K562 (cell line): ENCODE data around the gene ZDHHC8. TPM values are rescaled to one million over a fixed set of nuclear protein-coding genes. Genes with fewer than 3 reads are reported as not detected.
A peak's percentile ranks its signal among the peaks of the same experiment; 100 is the strongest.

Experiments used
- CBFB ChIP-seq: sonication (generic); formaldehyde crosslinking; IDR thresholded peaks from 2 replicates; pipeline ENCODE4 v1.4.0; 2020; ENCODE audit warnings: mild to moderate bottlenecking, missing genetic modification reagents
- CEBPG ChIP-seq, 3 experiments: fragments of 200-800 bp in 1 of 3; sonication (Bioruptor generic) in 1 of 3; sonication (generic) in 1 of 3; formaldehyde crosslinking in 1 of 3; IDR thresholded peaks in 2 of 3; conservative IDR thresholded peaks in 1 of 3; 2 replicates each; pipeline versions ENCODE4 v1.6.1 to v1.8.0; 2016 to 2022; ENCODE audit warnings: missing compliant biosample characterization in 2 of 3, missing genetic modification characterization in 2 of 3, mild to moderate bottlenecking in 1 of 3, missing genetic modification reagents in 1 of 3
- COPS2 ChIP-seq: fragments of 450-650 bp; conservative IDR thresholded peaks from 2 replicates; pipeline ENCODE4 v1.6.1; 2016; ENCODE audit warnings: mild to moderate bottlenecking, moderate library complexity
- FUS ChIP-seq: fragments of 200-400 bp; formaldehyde crosslinking; optimal IDR thresholded peaks from 2 replicates; pipeline ENCODE3; 2017; ENCODE audit warnings: low read depth, low read length
- MCM3 ChIP-seq: fragments of 450-650 bp; IDR thresholded peaks from 2 replicates; pipeline ENCODE4 v1.6.1; 2016
- PHB2 ChIP-seq: fragments of 450-650 bp; IDR thresholded peaks from 2 replicates; pipeline ENCODE4 v1.6.1; 2017; ENCODE audit warnings: low read depth
- SREBF2 ChIP-seq: sonication (generic); formaldehyde crosslinking; IDR thresholded peaks from 2 replicates; pipeline ENCODE4 v1.4.0; 2020; ENCODE audit warnings: mild to moderate bottlenecking, missing genetic modification reagents
- ZBTB8A ChIP-seq: fragments of 450-650 bp; IDR thresholded peaks from 2 replicates; pipeline ENCODE4 v1.6.1; 2018; ENCODE audit warnings: mild to moderate bottlenecking, moderate library complexity; ENCODE audit not compliant: partially characterized antibody
- polyA plus RNA-seq, 8 experiments: library from polyadenylated mRNA; depleted of rRNA in 4 of 8; stranded (reverse) in 5 of 8; unstranded in 3 of 8; fragments of >200 nt; fragmentation: Nextera tagmentation in 2 of 8; fragmentation: Illumina TruSeq in 1 of 8; extraction: Ambion mirVana in 2 of 8; extraction: Trizol in 1 of 8; gene quantifications; 2 replicates each; pipeline versions ENCODE4 v1.2.1 to v1.2.3, GENCODE V29; 2011 to 2014; ENCODE audit warnings: inconsistent platforms in 1 of 8, missing spikeins in 1 of 8
- total RNA-seq, 7 experiments: library from RNA; depleted of rRNA in 6 of 7; stranded (reverse); fragments of >200 nt in 6 of 7; fragmentation: Illumina TruSeq in 2 of 7; extraction: Trizol in 2 of 7; gene quantifications; 2 replicates each; pipeline versions ENCODE4 v1.2.1 to v1.2.3, GENCODE V29; 2011 to 2021; ENCODE audit warnings: low replicate concordance in 1 of 7
- TF ChIP-seq, protein P1 (sequence below): fragments of 200-800 bp; sonication (Bioruptor generic); IDR thresholded peaks from 2 replicates; pipeline ENCODE4 v1.6.1; 2016; ENCODE audit warnings: missing genetic modification characterization, missing compliant biosample characterization
- TF ChIP-seq, protein P2 (sequence below): sonication (generic); IDR thresholded peaks from 2 replicates; pipeline ENCODE4 v1.6.1; 2016
- TF ChIP-seq, protein P3 (sequence below): fragments of 450-650 bp; formaldehyde crosslinking; IDR thresholded peaks from 2 replicates; pipeline ENCODE4 v1.4.0; 2022; ENCODE audit warnings: mild to moderate bottlenecking, moderate library complexity
- TF ChIP-seq, protein P4 (sequence below): sonication (generic); formaldehyde crosslinking; IDR thresholded peaks from 2 replicates; pipeline ENCODE4 v1.8.0; 2023; ENCODE audit warnings: missing genetic modification reagents, mild to moderate bottlenecking, borderline replicate concordance

Gene ZDHHC8
- total and polyA plus RNA-seq, 9 of the 15 experiments (the other 6 are each of a cell fraction or from before 2014, with no cell fraction given): 0.04 to 109 (median 16.4) TPM

- TF ChIP-seq, protein P1, sequence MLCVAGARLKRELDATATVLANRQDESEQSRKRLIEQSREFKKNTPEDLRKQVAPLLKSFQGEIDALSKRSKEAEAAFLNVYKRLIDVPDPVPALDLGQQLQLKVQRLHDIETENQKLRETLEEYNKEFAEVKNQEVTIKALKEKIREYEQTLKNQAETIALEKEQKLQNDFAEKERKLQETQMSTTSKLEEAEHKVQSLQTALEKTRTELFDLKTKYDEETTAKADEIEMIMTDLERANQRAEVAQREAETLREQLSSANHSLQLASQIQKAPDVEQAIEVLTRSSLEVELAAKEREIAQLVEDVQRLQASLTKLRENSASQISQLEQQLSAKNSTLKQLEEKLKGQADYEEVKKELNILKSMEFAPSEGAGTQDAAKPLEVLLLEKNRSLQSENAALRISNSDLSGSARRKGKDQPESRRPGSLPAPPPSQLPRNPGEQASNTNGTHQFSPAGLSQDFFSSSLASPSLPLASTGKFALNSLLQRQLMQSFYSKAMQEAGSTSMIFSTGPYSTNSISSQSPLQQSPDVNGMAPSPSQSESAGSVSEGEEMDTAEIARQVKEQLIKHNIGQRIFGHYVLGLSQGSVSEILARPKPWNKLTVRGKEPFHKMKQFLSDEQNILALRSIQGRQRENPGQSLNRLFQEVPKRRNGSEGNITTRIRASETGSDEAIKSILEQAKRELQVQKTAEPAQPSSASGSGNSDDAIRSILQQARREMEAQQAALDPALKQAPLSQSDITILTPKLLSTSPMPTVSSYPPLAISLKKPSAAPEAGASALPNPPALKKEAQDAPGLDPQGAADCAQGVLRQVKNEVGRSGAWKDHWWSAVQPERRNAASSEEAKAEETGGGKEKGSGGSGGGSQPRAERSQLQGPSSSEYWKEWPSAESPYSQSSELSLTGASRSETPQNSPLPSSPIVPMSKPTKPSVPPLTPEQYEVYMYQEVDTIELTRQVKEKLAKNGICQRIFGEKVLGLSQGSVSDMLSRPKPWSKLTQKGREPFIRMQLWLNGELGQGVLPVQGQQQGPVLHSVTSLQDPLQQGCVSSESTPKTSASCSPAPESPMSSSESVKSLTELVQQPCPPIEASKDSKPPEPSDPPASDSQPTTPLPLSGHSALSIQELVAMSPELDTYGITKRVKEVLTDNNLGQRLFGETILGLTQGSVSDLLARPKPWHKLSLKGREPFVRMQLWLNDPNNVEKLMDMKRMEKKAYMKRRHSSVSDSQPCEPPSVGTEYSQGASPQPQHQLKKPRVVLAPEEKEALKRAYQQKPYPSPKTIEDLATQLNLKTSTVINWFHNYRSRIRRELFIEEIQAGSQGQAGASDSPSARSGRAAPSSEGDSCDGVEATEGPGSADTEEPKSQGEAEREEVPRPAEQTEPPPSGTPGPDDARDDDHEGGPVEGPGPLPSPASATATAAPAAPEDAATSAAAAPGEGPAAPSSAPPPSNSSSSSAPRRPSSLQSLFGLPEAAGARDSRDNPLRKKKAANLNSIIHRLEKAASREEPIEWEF (CRISPR knock-in tag): no peak
- TF ChIP-seq CBFB (CRISPR knock-in tag): no peak
- TF ChIP-seq, protein P2, sequence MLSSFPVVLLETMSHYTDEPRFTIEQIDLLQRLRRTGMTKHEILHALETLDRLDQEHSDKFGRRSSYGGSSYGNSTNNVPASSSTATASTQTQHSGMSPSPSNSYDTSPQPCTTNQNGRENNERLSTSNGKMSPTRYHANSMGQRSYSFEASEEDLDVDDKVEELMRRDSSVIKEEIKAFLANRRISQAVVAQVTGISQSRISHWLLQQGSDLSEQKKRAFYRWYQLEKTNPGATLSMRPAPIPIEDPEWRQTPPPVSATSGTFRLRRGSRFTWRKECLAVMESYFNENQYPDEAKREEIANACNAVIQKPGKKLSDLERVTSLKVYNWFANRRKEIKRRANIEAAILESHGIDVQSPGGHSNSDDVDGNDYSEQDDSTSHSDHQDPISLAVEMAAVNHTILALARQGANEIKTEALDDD: no peak
- no peak for TF ChIP-seq COPS2
- TF ChIP-seq, protein P3, sequence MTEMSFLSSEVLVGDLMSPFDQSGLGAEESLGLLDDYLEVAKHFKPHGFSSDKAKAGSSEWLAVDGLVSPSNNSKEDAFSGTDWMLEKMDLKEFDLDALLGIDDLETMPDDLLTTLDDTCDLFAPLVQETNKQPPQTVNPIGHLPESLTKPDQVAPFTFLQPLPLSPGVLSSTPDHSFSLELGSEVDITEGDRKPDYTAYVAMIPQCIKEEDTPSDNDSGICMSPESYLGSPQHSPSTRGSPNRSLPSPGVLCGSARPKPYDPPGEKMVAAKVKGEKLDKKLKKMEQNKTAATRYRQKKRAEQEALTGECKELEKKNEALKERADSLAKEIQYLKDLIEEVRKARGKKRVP (CRISPR knock-in tag): 0 out of 2 replicates have a peak, but pooled peaks have one; percentile 58
- TF ChIP-seq, protein P4, sequence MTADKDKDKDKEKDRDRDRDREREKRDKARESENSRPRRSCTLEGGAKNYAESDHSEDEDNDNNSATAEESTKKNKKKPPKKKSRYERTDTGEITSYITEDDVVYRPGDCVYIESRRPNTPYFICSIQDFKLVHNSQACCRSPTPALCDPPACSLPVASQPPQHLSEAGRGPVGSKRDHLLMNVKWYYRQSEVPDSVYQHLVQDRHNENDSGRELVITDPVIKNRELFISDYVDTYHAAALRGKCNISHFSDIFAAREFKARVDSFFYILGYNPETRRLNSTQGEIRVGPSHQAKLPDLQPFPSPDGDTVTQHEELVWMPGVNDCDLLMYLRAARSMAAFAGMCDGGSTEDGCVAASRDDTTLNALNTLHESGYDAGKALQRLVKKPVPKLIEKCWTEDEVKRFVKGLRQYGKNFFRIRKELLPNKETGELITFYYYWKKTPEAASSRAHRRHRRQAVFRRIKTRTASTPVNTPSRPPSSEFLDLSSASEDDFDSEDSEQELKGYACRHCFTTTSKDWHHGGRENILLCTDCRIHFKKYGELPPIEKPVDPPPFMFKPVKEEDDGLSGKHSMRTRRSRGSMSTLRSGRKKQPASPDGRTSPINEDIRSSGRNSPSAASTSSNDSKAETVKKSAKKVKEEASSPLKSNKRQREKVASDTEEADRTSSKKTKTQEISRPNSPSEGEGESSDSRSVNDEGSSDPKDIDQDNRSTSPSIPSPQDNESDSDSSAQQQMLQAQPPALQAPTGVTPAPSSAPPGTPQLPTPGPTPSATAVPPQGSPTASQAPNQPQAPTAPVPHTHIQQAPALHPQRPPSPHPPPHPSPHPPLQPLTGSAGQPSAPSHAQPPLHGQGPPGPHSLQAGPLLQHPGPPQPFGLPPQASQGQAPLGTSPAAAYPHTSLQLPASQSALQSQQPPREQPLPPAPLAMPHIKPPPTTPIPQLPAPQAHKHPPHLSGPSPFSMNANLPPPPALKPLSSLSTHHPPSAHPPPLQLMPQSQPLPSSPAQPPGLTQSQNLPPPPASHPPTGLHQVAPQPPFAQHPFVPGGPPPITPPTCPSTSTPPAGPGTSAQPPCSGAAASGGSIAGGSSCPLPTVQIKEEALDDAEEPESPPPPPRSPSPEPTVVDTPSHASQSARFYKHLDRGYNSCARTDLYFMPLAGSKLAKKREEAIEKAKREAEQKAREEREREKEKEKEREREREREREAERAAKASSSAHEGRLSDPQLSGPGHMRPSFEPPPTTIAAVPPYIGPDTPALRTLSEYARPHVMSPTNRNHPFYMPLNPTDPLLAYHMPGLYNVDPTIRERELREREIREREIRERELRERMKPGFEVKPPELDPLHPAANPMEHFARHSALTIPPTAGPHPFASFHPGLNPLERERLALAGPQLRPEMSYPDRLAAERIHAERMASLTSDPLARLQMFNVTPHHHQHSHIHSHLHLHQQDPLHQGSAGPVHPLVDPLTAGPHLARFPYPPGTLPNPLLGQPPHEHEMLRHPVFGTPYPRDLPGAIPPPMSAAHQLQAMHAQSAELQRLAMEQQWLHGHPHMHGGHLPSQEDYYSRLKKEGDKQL: no peak
- TF ChIP-seq CEBPG (CRISPR knock-in tag; IDR thresholded peaks at IDR 0.05): no peak
- TF ChIP-seq CEBPG (tag; conservative IDR thresholded peaks at IDR 0.05 in 1 of 2, IDR thresholded peaks at IDR 0.05 in 1 of 2): no peak
- TF ChIP-seq FUS: no peak
- no peak; the same call in 1 of the 2 replicates for TF ChIP-seq PHB2
- no peak for TF ChIP-seq SREBF2
- no peak for TF ChIP-seq ZBTB8A
- TF ChIP-seq MCM3: no peak; the same call in 1 of the 2 replicates
Measured at GRCh38 chr22:20128902-20129746, 2.5 kb upstream of the ZDHHC8 start (continued).
